Spleen (tissue), 11 donors: ENCODE measurements around the gene MRS2. TPM values are rescaled to one million over a fixed set of nuclear protein-coding genes. Genes with fewer than 3 reads are reported as not detected.
"Not testable (repeated sequence)": the region's sequence is repeated elsewhere in the genome, so short reads cannot be mapped to it uniquely, and the experiment has no call there.

Experiments
- DNase-seq: peaks from one replicate; pipeline ENCODE4 v3.0.0-alpha.2; 2020
- H3K27ac ChIP-seq, 8 donors: fragments of 200-600 bp; sonication (generic) in 7 of 8; 1 replicate in 4 of 8; 2 replicates in 4 of 8; pipeline versions ENCODE4 v1.5.0 to v1.8.0; 2016 to 2021; ENCODE audit warnings: inconsistent platforms in 4 of 8, mild to moderate bottlenecking in 4 of 8, moderate library complexity in 1 of 8
- H3K27me3 ChIP-seq, 7 donors: fragments of 200-600 bp; sonication (generic) in 6 of 7; replicated peaks in 1 of 7; 1 replicate in 4 of 7; 2 replicates in 3 of 7; pipeline versions ENCODE4 v1.5.0 to v1.8.0; 2016 to 2021; ENCODE audit warnings: inconsistent platforms in 3 of 7, mild to moderate bottlenecking in 1 of 7
- H3K36me3 ChIP-seq, 6 donors: fragments of 200-600 bp; sonication (generic) in 5 of 6; 1 replicate in 4 of 6; 2 replicates in 2 of 6; pipeline versions ENCODE4 v1.5.0 to v1.8.0; 2016 to 2021; ENCODE audit warnings: inconsistent platforms in 2 of 6
- H3K4me1 ChIP-seq, 6 donors: fragments of 200-600 bp; sonication (generic) in 5 of 6; 1 replicate in 3 of 6; 2 replicates in 3 of 6; pipeline versions ENCODE4 v1.5.0 to v1.8.0; 2016 to 2021; ENCODE audit warnings: inconsistent platforms in 3 of 6
- H3K4me3 ChIP-seq, 8 donors: fragments of 200-600 bp; sonication (generic) in 7 of 8; 1 replicate in 4 of 8; 2 replicates in 4 of 8; pipeline versions ENCODE4 v1.5.0 to v1.8.0; 2016 to 2021; ENCODE audit warnings: inconsistent platforms in 4 of 8, mild to moderate bottlenecking in 4 of 8, moderate library complexity in 2 of 8
- H3K9me3 ChIP-seq, 8 donors: fragments of 200-600 bp; sonication (generic) in 7 of 8; 1 replicate in 4 of 8; 2 replicates in 4 of 8; pipeline versions ENCODE4 v1.5.0 to v1.8.0; 2016 to 2021; ENCODE audit warnings: inconsistent platforms in 4 of 8
- POLR2A ChIP-seq, 3 donors: fragments of 450-650 bp; IDR thresholded peaks; one replicate each; pipeline ENCODE4 v1.5.1; 2017; ENCODE audit warnings: antibody characterized with exemption in 3 of 3, mild to moderate bottlenecking in 1 of 3
- POLR2AphosphoS5 ChIP-seq, 3 donors: sonication (generic); formaldehyde crosslinking; IDR thresholded peaks; one replicate each; pipeline ENCODE4 v1.5.1; 2017; ENCODE audit warnings: antibody characterized with exemption in 3 of 3
- WGBS, 5 donors: extraction: QIAGEN DNeasy Blood & Tissue Kit in 3 of 5; methylation state at CpG; one replicate each; pipeline versions ENCODE4 v1.1.5 to v1.1.7; 2013 to 2018; 5-methylcytosine and 5-hydroxymethylcytosine counted together
- intact Hi-C: fragments of 100-400 bp; cut with DNase I; formaldehyde crosslinking; loops from one replicate; pipeline ENCODE4 v1.15.0; 2023; ENCODE audit warnings: low total_unique reads
- polyA plus RNA-seq, 3 donors: library from polyadenylated mRNA; stranded (reverse); fragments of 200-250 nt; gene quantifications; one replicate each; pipeline ENCODE4 v1.2.1, GENCODE V29; 2013
- total RNA-seq, 7 donors: library from RNA; depleted of rRNA in 3 of 7; stranded (reverse); fragments of >200 nt in 3 of 7; fragmentation: NEBNext Ultra II Directional in 4 of 7; extraction: Animal tissue kit (Norgen Biotek cat#: 25700) in 4 of 7; gene quantifications; one replicate each; pipeline versions ENCODE4 v1.1.0 to v1.2.1, GENCODE V29; 2016 to 2021
- TF ChIP-seq, protein P1 (sequence below), 11 experiments: fragments of 200-600 bp in 7 of 11; fragments of 450-650 bp in 4 of 11; sonication (generic) in 4 of 11; IDR thresholded peaks in 8 of 11; conservative IDR thresholded peaks in 3 of 11; 1 replicate in 7 of 11; 2 replicates in 4 of 11; pipeline versions ENCODE4 v1.4.0 to v1.8.0; 2016 to 2021; ENCODE audit warnings: antibody characterized with exemption in 11 of 11, inconsistent platforms in 4 of 11, mild to moderate bottlenecking in 1 of 11
- donor health status: healthy with polysubstance abuse.
- donor health status: DM: no; HTN: no; CAD: no; lungs with moderate emphysema.
- donor health status: DM: no; HTN: no; CAD: no.
- donor health status: Bipolar disorder and iron deficiency.
- donor health status: healthy.
- donor health status: DM: no; HTN: no; CAD: no.
- donor health status: DM: yes; HTN: yes; CAD: no.

The MRS2 gene
- total and polyA plus RNA-seq, 10 donors: 10.0 to 23.7 (median 18.3) TPM

GRCh38 chr6:24408719-24409410 is 6.1 kb downstream of the MRS2 start:
- peaks cover 6 to 15% (median 10%) of the 10 kb centered on the region in 6 donors for H3K4me1 ChIP-seq
- no peaks in the 10 kb centered on the region for H3K27me3 ChIP-seq
- intact Hi-C loops: no loop called here
- H3K27ac ChIP-seq: no peak overlapping the region
- DNase-seq: no peak
- no peak for TF ChIP-seq POLR2AphosphoS5 (IDR thresholded peaks at IDR 0.05)
- TF ChIP-seq POLR2A (IDR thresholded peaks at IDR 0.05): no peak
- TF ChIP-seq, protein P1, sequence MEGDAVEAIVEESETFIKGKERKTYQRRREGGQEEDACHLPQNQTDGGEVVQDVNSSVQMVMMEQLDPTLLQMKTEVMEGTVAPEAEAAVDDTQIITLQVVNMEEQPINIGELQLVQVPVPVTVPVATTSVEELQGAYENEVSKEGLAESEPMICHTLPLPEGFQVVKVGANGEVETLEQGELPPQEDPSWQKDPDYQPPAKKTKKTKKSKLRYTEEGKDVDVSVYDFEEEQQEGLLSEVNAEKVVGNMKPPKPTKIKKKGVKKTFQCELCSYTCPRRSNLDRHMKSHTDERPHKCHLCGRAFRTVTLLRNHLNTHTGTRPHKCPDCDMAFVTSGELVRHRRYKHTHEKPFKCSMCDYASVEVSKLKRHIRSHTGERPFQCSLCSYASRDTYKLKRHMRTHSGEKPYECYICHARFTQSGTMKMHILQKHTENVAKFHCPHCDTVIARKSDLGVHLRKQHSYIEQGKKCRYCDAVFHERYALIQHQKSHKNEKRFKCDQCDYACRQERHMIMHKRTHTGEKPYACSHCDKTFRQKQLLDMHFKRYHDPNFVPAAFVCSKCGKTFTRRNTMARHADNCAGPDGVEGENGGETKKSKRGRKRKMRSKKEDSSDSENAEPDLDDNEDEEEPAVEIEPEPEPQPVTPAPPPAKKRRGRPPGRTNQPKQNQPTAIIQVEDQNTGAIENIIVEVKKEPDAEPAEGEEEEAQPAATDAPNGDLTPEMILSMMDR (IDR thresholded peaks at IDR 0.05 in 8 of 11, conservative IDR thresholded peaks at IDR 0.05 in 3 of 11): no peak
- H3K9me3 ChIP-seq: no peaks in the 10 kb centered on the region
- no peak overlapping the region for H3K4me3 ChIP-seq
- peaks cover 0 to 89% (median 60%) of the 10 kb centered on the region in 6 donors for H3K36me3 ChIP-seq
- WGBS, 5 donors: 77 to 90% (median 87%) methylated on average over 2 of the region's 2 CpGs

DNA sequence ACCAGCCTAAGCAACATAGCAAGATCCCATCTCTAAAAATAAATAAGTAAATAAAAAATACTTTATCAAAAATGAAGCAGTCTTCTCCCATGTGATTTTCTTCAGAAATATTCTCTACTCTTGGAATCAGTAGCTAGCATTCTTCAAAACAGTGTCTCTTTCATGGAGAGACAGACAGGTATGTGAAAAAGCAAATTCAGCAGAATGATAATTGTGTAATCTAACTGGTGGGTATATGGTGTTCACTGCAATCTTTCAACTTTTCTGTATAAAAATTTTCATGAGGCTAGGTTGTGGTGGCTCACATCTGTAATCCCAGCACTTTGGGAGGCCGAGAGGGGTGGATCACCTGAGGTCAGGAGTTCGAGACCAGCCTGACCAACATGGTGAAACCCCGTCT is 7.9 kb downstream of the MRS2 start:
- intact Hi-C loops: no loop called here
- TF ChIP-seq, protein P1 (IDR thresholded peaks at IDR 0.05 in 8 of 11, conservative IDR thresholded peaks at IDR 0.05 in 3 of 11): no peak
- TF ChIP-seq POLR2AphosphoS5 (IDR thresholded peaks at IDR 0.05) (no peak), POLR2A (IDR thresholded peaks at IDR 0.05) (no peak)
- 91 to 100% (median 97%) methylated on average over 3 of the region's 3 CpGs for WGBS, 5 donors
- Histone ChIP-seq H3K27ac (no peak overlapping the region), H3K27me3 (no peaks in the 10 kb centered on the region), H3K36me3 (peaks cover 0 to 99% (median 73%) of the 10 kb centered on the region in 6 donors), H3K4me1 (no peaks in the 10 kb centered on the region), H3K9me3 (no peaks in the 10 kb centered on the region), H3K4me3 (no peak overlapping the region)
- DNase-seq: no peak

- no peak for DNase-seq
- intact Hi-C loops: no loop called here
- 86 to 94% (median 92%) methylated on average over 4 of the region's 4 CpGs for WGBS, 5 donors
These were observed 9.6 kb downstream of the MRS2 start for GRCh38 chr6:24412294-24412693.

GRCh38 chr6:24414531-24414930 is 11.8 kb downstream of the MRS2 start:
- H3K4me3 ChIP-seq, DNase-seq, H3K4me1 ChIP-seq, H3K9me3 ChIP-seq, intact Hi-C loops, H3K27ac ChIP-seq, H3K27me3 ChIP-seq: not testable (repeated sequence)
- H3K36me3 ChIP-seq: peaks cover 0 to 99% (median 88%) of the 10 kb centered on the region in 6 donors
- 94 to 98% (median 97%) methylated on average over 13 to 15 of the region's 15 CpGs for WGBS, 5 donors

More at GRCh38 chr6:24412294-24412693, 9.6 kb downstream of the MRS2 start:
- H3K36me3 ChIP-seq: peaks cover 0 to 99% (median 81%) of the 10 kb centered on the region in 6 donors
- H3K9me3 ChIP-seq: no peaks in the 10 kb centered on the region
- H3K4me3 ChIP-seq: no peak overlapping the region
- no peaks in the 10 kb centered on the region for H3K4me1 ChIP-seq
- no peak for TF ChIP-seq POLR2A (IDR thresholded peaks at IDR 0.05)
- H3K27me3 ChIP-seq: no peaks in the 10 kb centered on the region
- H3K27ac ChIP-seq: no peak overlapping the region

- Histone ChIP-seq H3K9me3 (no peaks in the 10 kb centered on the region), H3K27ac (no peak overlapping the region), H3K4me1 (no peaks in the 10 kb centered on the region), H3K4me3 (no peak overlapping the region), H3K36me3 (peaks cover 0 to 99% (median 88%) of the 10 kb centered on the region in 6 donors), H3K27me3 (no peaks in the 10 kb centered on the region)
- TF ChIP-seq, protein P1 (IDR thresholded peaks at IDR 0.05 in 8 of 11, conservative IDR thresholded peaks at IDR 0.05 in 3 of 11): no peak
- TF ChIP-seq POLR2AphosphoS5 (IDR thresholded peaks at IDR 0.05) (no peak), POLR2A (IDR thresholded peaks at IDR 0.05) (no peak)
- 77 to 95% (median 78%) methylated on average over 4 of the region's 4 CpGs for WGBS, 5 donors
- intact Hi-C loops: no loop called here
- no peak for DNase-seq
These were observed 13.0 kb downstream of the MRS2 start for GRCh38 chr6:24415753-24416152.
